Liver (tissue), 9 donors: Measurements from ENCODE around the gene ARL11. TPM values are rescaled to one million over a fixed set of nuclear protein-coding genes. Genes with fewer than 3 reads are reported as not detected.

Experiments
- DNase-seq: peaks from one replicate; pipeline ENCODE4 v3.0.0-alpha.2; 2017; ENCODE audit warnings: low spot score
- H3K27ac ChIP-seq, 2 donors: one replicate each; pipeline ENCODE4 v1.7.0; 2013; ENCODE audit warnings: inconsistent platforms in 2 of 2, low read length in 2 of 2, control low read depth in 1 of 2, low read depth in 1 of 2, mild to moderate bottlenecking in 1 of 2
- H3K27me3 ChIP-seq, 4 donors: one replicate each; pipeline versions ENCODE4 v1.6.1 to v1.7.0; 2013; ENCODE audit warnings: low read length in 3 of 4, inconsistent platforms in 1 of 4, mild to moderate bottlenecking in 1 of 4, moderate library complexity in 1 of 4; ENCODE audit not compliant: control insufficient read depth in 4 of 4, insufficient read depth in 4 of 4
- H3K36me3 ChIP-seq, 4 donors: one replicate each; pipeline versions ENCODE4 v1.6.1 to v1.7.0; 2013; ENCODE audit warnings: low read length in 3 of 4, mild to moderate bottlenecking in 3 of 4, low read depth in 1 of 4, moderate library complexity in 1 of 4; ENCODE audit not compliant: control insufficient read depth in 4 of 4, insufficient read depth in 3 of 4
- H3K4me1 ChIP-seq, 4 donors: one replicate each; pipeline versions ENCODE4 v1.6.1 to v1.7.0; 2013; ENCODE audit warnings: low read length in 3 of 4, mild to moderate bottlenecking in 3 of 4, moderate library complexity in 1 of 4; ENCODE audit not compliant: control insufficient read depth in 4 of 4, insufficient read depth in 4 of 4
- H3K4me3 ChIP-seq, 3 donors: one replicate each; pipeline versions ENCODE4 v1.6.1 to v1.7.0; 2013; ENCODE audit warnings: low read length in 3 of 3, control low read depth in 1 of 3, low read depth in 1 of 3, mild to moderate bottlenecking in 1 of 3
- H3K9ac ChIP-seq, 2 donors: one replicate each; pipeline ENCODE4 v1.7.0; 2013; ENCODE audit warnings: low read length in 2 of 2, mild to moderate bottlenecking in 2 of 2, moderate library complexity in 2 of 2, control low read depth in 1 of 2, low read depth in 1 of 2
- H3K9me3 ChIP-seq, 4 donors: one replicate each; pipeline versions ENCODE4 v1.6.1 to v1.7.0; 2013; ENCODE audit warnings: low read length in 3 of 4; ENCODE audit not compliant: control insufficient read depth in 4 of 4
- ATF3 ChIP-seq: IDR thresholded peaks from 2 replicates; pipeline ENCODE4 v1.6.1; 2016; ENCODE audit warnings: antibody characterized with exemption
- CTCF ChIP-seq: fragments of 150-350 bp; IDR thresholded peaks from 2 replicates; pipeline ENCODE4 v1.5.1; 2017; ENCODE audit warnings: improper control_type of control experiment, low read depth, low read length; ENCODE audit not compliant: missing input control
- FOXA2 ChIP-seq: IDR thresholded peaks from 2 replicates; pipeline ENCODE4 v1.6.1; 2016; ENCODE audit warnings: antibody characterized with exemption
- GABPA ChIP-seq, 2 donors: IDR thresholded peaks in 1 of 2; conservative IDR thresholded peaks in 1 of 2; 2 replicates each; pipeline ENCODE4 v1.6.1; 2016; ENCODE audit warnings: antibody characterized with exemption in 2 of 2, mild to moderate bottlenecking in 1 of 2, moderate library complexity in 1 of 2
- HNF4A ChIP-seq, 2 donors: conservative IDR thresholded peaks; 2 replicates each; pipeline ENCODE4 v1.6.1; 2016; ENCODE audit warnings: antibody characterized with exemption in 2 of 2, mild to moderate bottlenecking in 2 of 2
- HNF4G ChIP-seq: IDR thresholded peaks from 2 replicates; pipeline ENCODE4 v1.6.1; 2016; ENCODE audit warnings: antibody characterized with exemption
- JUND ChIP-seq, 2 donors: IDR thresholded peaks; 2 replicates each; pipeline ENCODE4 v1.6.1; 2016; ENCODE audit warnings: antibody characterized with exemption in 2 of 2
- NR2F2 ChIP-seq: IDR thresholded peaks from 2 replicates; pipeline ENCODE4 v1.6.1; 2016; ENCODE audit warnings: antibody characterized with exemption
- RAD21 ChIP-seq, 2 donors: IDR thresholded peaks; 2 replicates each; pipeline ENCODE4 v1.6.1; 2016; ENCODE audit warnings: antibody characterized with exemption in 2 of 2, mild to moderate bottlenecking in 2 of 2
- REST ChIP-seq: IDR thresholded peaks from 2 replicates; pipeline ENCODE4 v1.6.1; 2016; ENCODE audit warnings: antibody characterized with exemption, mild to moderate bottlenecking
- TAF1 ChIP-seq: conservative IDR thresholded peaks from 2 replicates; pipeline ENCODE4 v1.6.1; 2016; ENCODE audit warnings: antibody characterized with exemption, mild to moderate bottlenecking
- YY1 ChIP-seq: IDR thresholded peaks from 2 replicates; pipeline ENCODE4 v1.6.1; 2016; ENCODE audit warnings: antibody characterized with exemption, mild to moderate bottlenecking
- ZBTB33 ChIP-seq: IDR thresholded peaks from 2 replicates; pipeline ENCODE4 v1.6.1; 2016; ENCODE audit warnings: antibody characterized with exemption
- WGBS: extraction: QIAGEN DNeasy Blood & Tissue Kit; methylation state at CpG from one replicate; pipeline ENCODE4 v1.1.7; 2013; 5-methylcytosine and 5-hydroxymethylcytosine counted together
- polyA plus RNA-seq, 2 donors: library from polyadenylated mRNA; stranded (reverse) in 1 of 2; unstranded in 1 of 2; fragments of 200-250 nt in 1 of 2; fragments of >200 nt in 1 of 2; fragmentation: Nextera tagmentation in 1 of 2; extraction: Ambion mirVana in 1 of 2; gene quantifications; one replicate each; pipeline versions ENCODE4 v1.2.1 to v1.2.3, GENCODE V29; 2013 to 2015
- total RNA-seq, 2 donors: library from RNA; depleted of rRNA; stranded (reverse); fragments of >200 nt; gene quantifications; one replicate each; pipeline ENCODE4 v1.2.3, GENCODE V29; 2014
- donor health status: healthy.
- donor health status: healthy.
- donor health status: healthy.
- donor health status: healthy.
- donor health status: healthy.

ARL11 gene
- total and polyA plus RNA-seq, 4 donors = 0.11 to 1.5 (median 0.59) TPM

GRCh38 chr13:49649244-49649962, 21.1 kb downstream of the ARL11 start:
- Histone ChIP-seq H3K4me1 (no peaks in the 10 kb centered on the region), H3K27ac (no peak overlapping the region), H3K9ac (no peak overlapping the region), H3K36me3 (no peaks in the 10 kb centered on the region), H3K27me3 (no peaks in the 10 kb centered on the region), H3K4me3 (no peak overlapping the region), H3K9me3 (no peaks in the 10 kb centered on the region)
- peak; percentile 38 for TF ChIP-seq CTCF
- TF ChIP-seq REST = no peak
- no peak for TF ChIP-seq HNF4A (conservative IDR thresholded peaks at IDR 0.05)
- peak; percentile 70 to 74 for TF ChIP-seq RAD21 (IDR thresholded peaks at IDR 0.05)
- TF ChIP-seq GABPA (IDR thresholded peaks at IDR 0.05 in 1 of 2, conservative IDR thresholded peaks at IDR 0.05 in 1 of 2) = no peak
- TF ChIP-seq HNF4G = no peak
- no peak for TF ChIP-seq JUND (IDR thresholded peaks at IDR 0.05)
- no peak for DNase-seq
- WGBS = 39% methylated on average over 5 of the region's 5 CpGs

GRCh38 chr13:49649963-49650312, 21.6 kb downstream of the ARL11 start:
- 87% methylated on average over 2 of the region's 2 CpGs for whole genome bisulfite sequencing
- H3K4me1 ChIP-seq = no peaks in the 10 kb centered on the region
- no peaks in the 10 kb centered on the region for H3K36me3 ChIP-seq

GRCh38 chr13:49651570-49652354, 23.5 kb downstream of the ARL11 start:
- no peak for DNase-seq
- WGBS = 86% methylated on average over 17 of the region's 17 CpGs
- no peak for TF ChIP-seq ATF3
- no peak for TF ChIP-seq FOXA2
- TF ChIP-seq REST = no peak
- no peak for TF ChIP-seq RAD21 (IDR thresholded peaks at IDR 0.05)
- TF ChIP-seq ZBTB33 = no peak
- TF ChIP-seq HNF4A (conservative IDR thresholded peaks at IDR 0.05) = no peak
- TF ChIP-seq TAF1 = no peak
- TF ChIP-seq YY1 = no peak

More at GRCh38 chr13:49649963-49650312, 21.6 kb downstream of the ARL11 start:
- Histone ChIP-seq H3K27ac (no peak overlapping the region), H3K27me3 (no peaks in the 10 kb centered on the region), H3K4me3 (no peak overlapping the region), H3K9ac (no peak overlapping the region), H3K9me3 (no peaks in the 10 kb centered on the region)
- TF ChIP-seq NR2F2 = no peak
- DNase-seq = no peak

More at GRCh38 chr13:49651570-49652354, 23.5 kb downstream of the ARL11 start:
- H3K4me3 ChIP-seq = no peak overlapping the region
- no peaks in the 10 kb centered on the region for H3K9me3 ChIP-seq
- no peaks in the 10 kb centered on the region for H3K27me3 ChIP-seq
- no peaks in the 10 kb centered on the region for H3K4me1 ChIP-seq
- no peak overlapping the region for H3K27ac ChIP-seq
- H3K9ac ChIP-seq = no peak overlapping the region
- no peaks in the 10 kb centered on the region for H3K36me3 ChIP-seq
